MM.1S (cell line): ENCODE measurements around the gene TMEM198.

ENCODE experiments used
- DNase-seq: peaks from one replicate; pipeline ENCODE4 v3.0.0-alpha.2; 2015
- H2AFZ ChIP-seq: fragments of 300-600 bp; sonication (generic); 2 replicates; pipeline ENCODE4 v1.6.0; 2016; ENCODE audit warnings: antibody characterized with exemption, low read length
- H3F3A ChIP-seq: fragments of 300-600 bp; sonication (generic); 2 replicates; pipeline ENCODE4 v1.6.1; 2016; ENCODE audit warnings: mild to moderate bottlenecking, antibody characterized with exemption, low read length, moderate library complexity, mixed read lengths; ENCODE audit not compliant: insufficient read depth
- H3K27ac ChIP-seq: fragments of 300-600 bp; sonication (generic); 2 replicates; pipeline ENCODE4 v1.5.1; 2016; ENCODE audit warnings: mild to moderate bottlenecking, low read length
- H3K27me3 ChIP-seq: fragments of 300-600 bp; sonication (generic); replicated peaks from 2 replicates; pipeline ENCODE4 v1.6.0; 2016; ENCODE audit warnings: low read length; ENCODE audit not compliant: insufficient read depth
- H3K36me3 ChIP-seq: fragments of 300-600 bp; sonication (generic); replicated peaks from 2 replicates; pipeline ENCODE4 v1.6.1; 2016; ENCODE audit warnings: mild to moderate bottlenecking, low read length, mixed read lengths; ENCODE audit not compliant: insufficient read depth
- H3K4me1 ChIP-seq: fragments of 300-600 bp; sonication (generic); 2 replicates; pipeline ENCODE4 v1.6.1; 2016; ENCODE audit warnings: low read length, mixed read lengths
- H3K4me2 ChIP-seq: fragments of 300-600 bp; sonication (generic); 2 replicates; pipeline ENCODE4 v1.6.0; 2016; ENCODE audit warnings: low read depth, low read length
- H3K4me3 ChIP-seq: fragments of 300-600 bp; sonication (generic); 2 replicates; pipeline ENCODE4 v1.5.1; 2016; ENCODE audit warnings: low read length, mixed read lengths
- H3K79me2 ChIP-seq: fragments of 300-600 bp; sonication (generic); 2 replicates; pipeline ENCODE4 v1.6.1; 2016; ENCODE audit warnings: mixed run types, low read length, mixed read lengths
- H3K9ac ChIP-seq: fragments of 300-600 bp; sonication (generic); 2 replicates; pipeline ENCODE4 v1.6.1; 2016; ENCODE audit warnings: low read length, mixed read lengths
- H3K9me2 ChIP-seq: fragments of 300-600 bp; sonication (generic); replicated peaks from 2 replicates; pipeline ENCODE4 v1.6.1; 2016; ENCODE audit warnings: mild to moderate bottlenecking, low read length, mixed read lengths; ENCODE audit not compliant: insufficient read depth
- H3K9me3 ChIP-seq: fragments of 300-600 bp; sonication (generic); replicated peaks from 2 replicates; pipeline ENCODE4 v1.6.1; 2016; ENCODE audit warnings: mild to moderate bottlenecking, low read length, mixed read lengths; ENCODE audit not compliant: insufficient read depth
- H4K20me1 ChIP-seq: fragments of 300-600 bp; sonication (generic); 2 replicates; pipeline ENCODE4 v1.6.1; 2016; ENCODE audit warnings: mild to moderate bottlenecking, low read length, moderate library complexity, mixed read lengths; ENCODE audit not compliant: insufficient read depth
- CTCF ChIP-seq: fragments of 300-600 bp; sonication (generic); IDR thresholded peaks from 2 replicates; pipeline ENCODE4 v1.5.1; 2016; ENCODE audit warnings: antibody characterized with exemption, low read length, mixed read lengths
- EZH2 ChIP-seq: fragments of 300-600 bp; sonication (generic); optimal IDR thresholded peaks from 2 replicates; pipeline ENCODE3; 2017; ENCODE audit warnings: low read depth, mild to moderate bottlenecking, antibody characterized with exemption, low read length, mixed read lengths
- EZH2phosphoT487 ChIP-seq: fragments of 300-600 bp; sonication (generic); IDR thresholded peaks from 2 replicates; pipeline ENCODE4 v1.6.1; 2018; ENCODE audit warnings: antibody characterized with exemption, low read length

TMEM198 gene

GRCh38 chr2:219574484-219575311 lies 30.9 kb downstream of the TMEM198 start:
- no peak overlapping the region for H3K4me3 ChIP-seq
- TF ChIP-seq EZH2phosphoT487 (no peak), CTCF (no peak), EZH2 (no peak)
- no peaks in the 10 kb centered on the region for H3K9me3 ChIP-seq
- H3K9me2 ChIP-seq: no peaks in the 10 kb centered on the region
- no peak overlapping the region for H2AFZ ChIP-seq
- H3K79me2 ChIP-seq: no peaks in the 10 kb centered on the region
- no peak for DNase-seq
- no peaks in the 10 kb centered on the region for H3F3A ChIP-seq
- H3K27me3 ChIP-seq: peaks cover 76% of the 10 kb centered on the region
- H3K9ac ChIP-seq: no peak overlapping the region
- no peaks in the 10 kb centered on the region for H4K20me1 ChIP-seq
- H3K27ac ChIP-seq: no peak overlapping the region
- H3K4me1 ChIP-seq: no peaks in the 10 kb centered on the region
- H3K4me2 ChIP-seq: no peak overlapping the region
- H3K36me3 ChIP-seq: no peaks in the 10 kb centered on the region

GRCh38 chr2:219575566-219576504 lies 32.0 kb downstream of the TMEM198 start:
- TF ChIP-seq EZH2phosphoT487: no peak
- no peak for TF ChIP-seq EZH2
- TF ChIP-seq CTCF: no peak
- Histone ChIP-seq H3K36me3 (no peaks in the 10 kb centered on the region), H3K9me3 (no peaks in the 10 kb centered on the region), H4K20me1 (no peaks in the 10 kb centered on the region), H3F3A (no peaks in the 10 kb centered on the region), H3K79me2 (no peaks in the 10 kb centered on the region), H3K27ac (no peak overlapping the region), H3K27me3 (peaks cover 73% of the 10 kb centered on the region), H3K9me2 (no peaks in the 10 kb centered on the region), H2AFZ (no peak overlapping the region), H3K4me2 (no peak overlapping the region), H3K4me3 (no peak overlapping the region), H3K9ac (no peak overlapping the region), H3K4me1 (no peaks in the 10 kb centered on the region)
- DNase-seq: no peak

- Histone ChIP-seq H3K9ac (no peak overlapping the region), H3K9me2 (no peaks in the 10 kb centered on the region), H4K20me1 (no peaks in the 10 kb centered on the region), H3K4me2 (no peak overlapping the region), H3K9me3 (no peaks in the 10 kb centered on the region), H3F3A (no peaks in the 10 kb centered on the region), H3K36me3 (no peaks in the 10 kb centered on the region), H3K79me2 (no peaks in the 10 kb centered on the region), H3K4me3 (no peak overlapping the region), H2AFZ (no peak overlapping the region), H3K27me3 (peaks cover 69% of the 10 kb centered on the region), H3K4me1 (no peaks in the 10 kb centered on the region), H3K27ac (no peak overlapping the region)
- no peak for TF ChIP-seq CTCF
- TF ChIP-seq EZH2: no peak
- no peak for TF ChIP-seq EZH2phosphoT487
- no peak for DNase-seq
Measured at GRCh38 chr2:219576505-219577388, 32.9 kb downstream of the TMEM198 start.
